ENCODE data around the gene PRRG4. TPM values are rescaled to one million over a fixed set of nuclear protein-coding genes. Genes with fewer than 3 reads are reported as not detected.

PRRG4 gene
- total and polyA plus RNA-seq, 2 of the 13 experiments (the other 11 are each of a cell fraction or from before 2014, with no cell fraction given), result 0.24 to 0.95 TPM

GRCh38 chr11:32884770-32885384, 55.1 kb downstream of the PRRG4 start:
- no peak overlapping the region for H3K4me3 ChIP-seq (replicated peaks in 1 of 3; ENCODE audit: insufficient read depth in 1 of 3, low read depth in 2 of 3, low read length in 3 of 3)
- H3K4me2 ChIP-seq (ENCODE audit: low read depth, low read length), result no peak overlapping the region
- no peaks in the 10 kb centered on the region for H3K36me3 ChIP-seq (replicated peaks in 1 of 2; ENCODE audit: control insufficient read depth in 1 of 2, insufficient read depth in 2 of 2, low read length in 2 of 2)
- CTCF ChIA-PET (ENCODE audit: low intra/inter-chr PET ratio, low total read pairs), result no interaction called here
- 62% methylated on average over 3 of the region's 3 CpGs for WGBS (ENCODE audit: low lambda C conversion rate)
- POLR2A ChIA-PET, result no interaction called here
- no peak overlapping the region for H2AFZ ChIP-seq (ENCODE audit: low read length)
- BruUV-seq (replicated peaks), result no TSS peak
- H3K9me3 ChIP-seq (ENCODE audit: low read length), result no peaks in the 10 kb centered on the region
- ATAC-seq (peak; percentile 85), DNase-seq (ENCODE audit: low spot score) (no peak), FAIRE-seq (no peak)
- in situ Hi-C loops (cut with HindIII; ENCODE audit: extremely low pct_ligation_motif_present, low pct_unique_long_range_greater_than_20kb), result no loop called here
- H3K27me3 ChIP-seq (ENCODE audit: control insufficient read depth in 1 of 2, insufficient read depth in 2 of 2, low read length in 2 of 2), result no peaks in the 10 kb centered on the region
- H4K20me1 ChIP-seq (ENCODE audit: insufficient read depth, low read length), result no peaks in the 10 kb centered on the region
- H3K9ac ChIP-seq (ENCODE audit: insufficient read depth, low read depth, low read length), result no peak overlapping the region
- no peak overlapping the region for H3K27ac ChIP-seq (ENCODE audit: extremely low read length, insufficient read depth, low read length)
- intact Hi-C loops (cut with micrococcal nuclease; ENCODE audit: unreplicated experiment), result no loop called here
- H3K79me2 ChIP-seq (ENCODE audit: insufficient read depth, low read length), result no peaks in the 10 kb centered on the region
- H3K4me1 ChIP-seq (ENCODE audit: insufficient read depth, low read length), result no peaks in the 10 kb centered on the region
- TF ChIP-seq FOXC1 (CRISPR knock-in tag; IDR thresholded peaks at IDR 0.05; ENCODE audit: borderline replicate concordance) (no peak), AFF4 (CRISPR knock-in tag; IDR thresholded peaks at IDR 0.05) (no peak), ZNF558 (CRISPR knock-in tag; IDR thresholded peaks at IDR 0.05; ENCODE audit: borderline replicate concordance) (no peak), RXRA (CRISPR knock-in tag; IDR thresholded peaks at IDR 0.05) (no peak), ZNF703 (CRISPR knock-in tag; IDR thresholded peaks at IDR 0.05; ENCODE audit: borderline replicate concordance) (no peak), ZNF121 (CRISPR knock-in tag; IDR thresholded peaks at IDR 0.05) (no peak), ERF (CRISPR knock-in tag; IDR thresholded peaks at IDR 0.05) (no peak), THRA (CRISPR knock-in tag; IDR thresholded peaks at IDR 0.05; ENCODE audit: borderline replicate concordance) (no peak), TEAD3 (CRISPR knock-in tag; optimal IDR thresholded peaks at IDR 0.05; ENCODE audit: borderline replicate concordance) (no peak), CHD4 (IDR thresholded peaks at IDR 0.05; ENCODE audit: borderline replicate concordance, low read length) (no peak), CTCF (CRISPR knock-in tag; IDR thresholded peaks at IDR 0.05) (peak; percentile 47), ZNF609 (CRISPR knock-in tag; IDR thresholded peaks at IDR 0.05; ENCODE audit: borderline replicate concordance) (no peak), PHB2 (IDR thresholded peaks at IDR 0.05; ENCODE audit: partially characterized antibody) (no peak)
